GM12875 (cell line): Measurements from ENCODE around the gene SPECC1.

Source experiments
- H3K4me3 ChIP-seq: one replicate; pipeline ENCODE4 v1.5.1; 2011; ENCODE audit warnings: low read depth, low read length, control low read depth
- CTCF ChIP-seq: IDR thresholded peaks from 2 replicates; pipeline ENCODE4 v1.5.1; 2011; ENCODE audit warnings: low read depth, mild to moderate bottlenecking, control low read depth, inconsistent platforms, low read length, moderate library complexity, borderline replicate concordance; ENCODE audit not compliant: insufficient read depth

Gene SPECC1

GRCh38 chr17:19979917-19980770 lies 29.0 kb upstream of the SPECC1 start:
- H3K4me3 ChIP-seq, result no peak overlapping the region
- TF ChIP-seq CTCF, result no peak

- H3K4me3 ChIP-seq, result no peak overlapping the region
- no peak for TF ChIP-seq CTCF
These were observed 22.0 kb upstream of the SPECC1 start for GRCh38 chr17:19986941-19987861.

GRCh38 chr17:19987897-19988296 lies 21.3 kb upstream of the SPECC1 start:
- H3K4me3 ChIP-seq, result no peak overlapping the region
- TF ChIP-seq CTCF, result no peak

- no peak overlapping the region for H3K4me3 ChIP-seq
- TF ChIP-seq CTCF, result no peak
These were observed 17.8 kb upstream of the SPECC1 start for GRCh38 chr17:19991252-19991885.

- H3K4me3 ChIP-seq, result no peak overlapping the region
- peak; percentile 55 for TF ChIP-seq CTCF
These were observed 16.1 kb upstream of the SPECC1 start for GRCh38 chr17:19992803-19993713.

GRCh38 chr17:19996086-19996485 lies 13.1 kb upstream of the SPECC1 start:
- no peak overlapping the region for H3K4me3 ChIP-seq
- no peak for TF ChIP-seq CTCF
